Right atrium auricular region (tissue), 2 donors: ENCODE results near the gene HNRNPA0. TPM values are rescaled to one million over a fixed set of nuclear protein-coding genes. Genes with fewer than 3 reads are reported as not detected.
A peak's percentile ranks its signal among the peaks of the same experiment; 100 is the strongest.

Source experiments
- DNase-seq: peaks from one replicate; pipeline ENCODE4 v3.0.0-alpha.2; 2019; ENCODE audit warnings: low spot score
- H3K27ac ChIP-seq, 2 donors: fragments of 200-600 bp; sonication (generic); 1 replicate in 1 of 2; 2 replicates in 1 of 2; pipeline ENCODE4 v1.5.1; 2016 to 2019
- H3K27me3 ChIP-seq, 2 donors: fragments of 200-600 bp; sonication (generic); one replicate each; pipeline versions ENCODE4 v1.5.1 to v1.6.0; 2017 to 2019
- H3K36me3 ChIP-seq: fragments of 200-600 bp; sonication (generic); one replicate; pipeline ENCODE4 v1.5.1; 2016
- H3K4me1 ChIP-seq, 2 donors: fragments of 200-600 bp; sonication (generic); one replicate each; pipeline versions ENCODE4 v1.5.1 to v1.6.0; 2017 to 2019
- H3K4me3 ChIP-seq, 2 donors: fragments of 200-600 bp; sonication (generic); 1 replicate in 1 of 2; 2 replicates in 1 of 2; pipeline ENCODE4 v1.5.1; 2017 to 2019; ENCODE audit warnings: mild to moderate bottlenecking in 1 of 2, moderate library complexity in 1 of 2
- H3K9me3 ChIP-seq, 2 donors: fragments of 200-600 bp; sonication (generic); one replicate each; pipeline ENCODE4 v1.5.1; 2019
- CTCF ChIP-seq, 2 donors: fragments of 200-600 bp; sonication (generic); IDR thresholded peaks; one replicate each; pipeline ENCODE4 v1.5.1; 2019; ENCODE audit warnings: antibody characterized with exemption in 2 of 2
- total RNA-seq, 2 donors: library from RNA; depleted of rRNA; stranded (reverse); fragments of >200 nt; gene quantifications; one replicate each; pipeline ENCODE4 v1.1.0, GENCODE V29; 2016

The HNRNPA0 gene
- total RNA-seq, 2 donors from 2014 or later = 6.9 to 8.6 TPM

GRCh38 chr5:137728048-137728447 is 26.1 kb downstream of the HNRNPA0 start:
- H3K36me3 ChIP-seq = no peaks in the 10 kb centered on the region
- no peak overlapping the region for H3K4me3 ChIP-seq
- H3K4me1 ChIP-seq = peaks cover 0 to 21% of the 10 kb centered on the region in 2 donors
- peak in 1 of 2 donors; percentile 12 for TF ChIP-seq CTCF (IDR thresholded peaks at IDR 0.05)
- peaks cover 0 to 10% of the 10 kb centered on the region in 2 donors for H3K9me3 ChIP-seq
- H3K27ac ChIP-seq = no peak overlapping the region
- no peaks in the 10 kb centered on the region for H3K27me3 ChIP-seq
- DNase-seq = no peak

GRCh38 chr5:137727623-137728022 is 26.5 kb downstream of the HNRNPA0 start:
- Histone ChIP-seq H3K4me1 (peaks cover 0 to 17% of the 10 kb centered on the region in 2 donors), H3K27me3 (no peaks in the 10 kb centered on the region), H3K4me3 (no peak overlapping the region), H3K9me3 (peaks cover 0 to 11% of the 10 kb centered on the region in 2 donors), H3K36me3 (no peaks in the 10 kb centered on the region), H3K27ac (no peak overlapping the region)
- no peak for DNase-seq
- TF ChIP-seq CTCF (IDR thresholded peaks at IDR 0.05) = no peak

GRCh38 chr5:137724251-137724650 is 29.9 kb downstream of the HNRNPA0 start:
- peaks cover 0 to 7% of the 10 kb centered on the region in 2 donors for H3K4me1 ChIP-seq
- H3K27ac ChIP-seq = no peak overlapping the region
- H3K9me3 ChIP-seq = peaks cover 0 to 11% of the 10 kb centered on the region in 2 donors
- DNase-seq = no peak
- H3K36me3 ChIP-seq = peaks cover 6% of the 10 kb centered on the region
- H3K4me3 ChIP-seq = no peak overlapping the region
- no peaks in the 10 kb centered on the region for H3K27me3 ChIP-seq
- TF ChIP-seq CTCF (IDR thresholded peaks at IDR 0.05) = no peak

GRCh38 chr5:137718611-137719010 is 35.6 kb downstream of the HNRNPA0 start:
- peaks cover 0 to 7% of the 10 kb centered on the region in 2 donors for H3K9me3 ChIP-seq
- H3K27me3 ChIP-seq = no peaks in the 10 kb centered on the region
- TF ChIP-seq CTCF (IDR thresholded peaks at IDR 0.05) = no peak
- H3K27ac ChIP-seq = no peak overlapping the region
- no peak overlapping the region for H3K4me3 ChIP-seq
- H3K4me1 ChIP-seq = no peaks in the 10 kb centered on the region
- DNase-seq = no peak
- H3K36me3 ChIP-seq = peaks cover 12% of the 10 kb centered on the region

- no peak for TF ChIP-seq CTCF (IDR thresholded peaks at IDR 0.05)
- H3K27ac ChIP-seq = no peak overlapping the region
- DNase-seq = no peak
- no peaks in the 10 kb centered on the region for H3K4me1 ChIP-seq
- peaks cover 0 to 5% of the 10 kb centered on the region in 2 donors for H3K9me3 ChIP-seq
- H3K4me3 ChIP-seq = no peak overlapping the region
- H3K27me3 ChIP-seq = no peaks in the 10 kb centered on the region
- H3K36me3 ChIP-seq = peaks cover 12% of the 10 kb centered on the region
Observed at GRCh38 chr5:137716337-137716736, 37.8 kb downstream of the HNRNPA0 start.

GRCh38 chr5:137715456-137715855 is 38.7 kb downstream of the HNRNPA0 start:
- DNase-seq = no peak
- Histone ChIP-seq H3K27ac (no peak overlapping the region), H3K4me1 (no peaks in the 10 kb centered on the region), H3K9me3 (peaks cover 0 to 5% of the 10 kb centered on the region in 2 donors), H3K4me3 (no peak overlapping the region), H3K36me3 (peaks cover 12% of the 10 kb centered on the region), H3K27me3 (no peaks in the 10 kb centered on the region)
- TF ChIP-seq CTCF (IDR thresholded peaks at IDR 0.05) = no peak
